ENCODE data around the gene VPS13D.

Gene VPS13D

GRCh38 chr1:12442217-12442616 lies 212.4 kb downstream of the VPS13D start:
- DNase-seq, result peak; percentile 45
- peaks cover 13% of the 10 kb centered on the region; the same call in 1 of the 2 replicates for H3K4me1 ChIP-seq (ENCODE audit: low read length)
- TF ChIP-seq EZH2 (optimal IDR thresholded peaks at IDR 0.05; ENCODE audit: low read depth, low read length) (no peak), CTCF (IDR thresholded peaks at IDR 0.05; ENCODE audit: low read length) (no peak), EZH2phosphoT487 (IDR thresholded peaks at IDR 0.05; ENCODE audit: low read length) (no peak)
- H3K79me2 ChIP-seq (ENCODE audit: low read length), result no peaks in the 10 kb centered on the region
- 0 out of 2 replicates have a peak, but pooled peaks cover 6% of the 10 kb centered on the region for H3F3A ChIP-seq (ENCODE audit: insufficient read depth, low read length)
- H3K27ac ChIP-seq (ENCODE audit: low read length), result no peak overlapping the region
- H4K20me1 ChIP-seq (ENCODE audit: insufficient read depth, low read length), result no peaks in the 10 kb centered on the region
- 0 out of 2 replicates have a peak overlapping the region, but pooled peaks have one; percentile 7 for H3K4me2 ChIP-seq (ENCODE audit: low read depth, low read length)
- H3K9me3 ChIP-seq (replicated peaks; ENCODE audit: insufficient read depth, low read length), result no peaks in the 10 kb centered on the region
- no peak overlapping the region for H3K9ac ChIP-seq (ENCODE audit: low read length)
- peaks cover 9% of the 10 kb centered on the region; the same call in 1 of the 2 replicates for H3K27me3 ChIP-seq (replicated peaks; ENCODE audit: insufficient read depth, low read length)
- H3K9me2 ChIP-seq (replicated peaks; ENCODE audit: insufficient read depth, low read length), result no peaks in the 10 kb centered on the region
- H3K4me3 ChIP-seq (ENCODE audit: low read length), result no peak overlapping the region
- no peaks in the 10 kb centered on the region for H3K36me3 ChIP-seq (replicated peaks; ENCODE audit: insufficient read depth, low read length)
- H2AFZ ChIP-seq (ENCODE audit: low read length), result no peak overlapping the region

- Histone ChIP-seq H3K9me2 (replicated peaks; ENCODE audit: insufficient read depth, low read length) (no peaks in the 10 kb centered on the region), H3K79me2 (ENCODE audit: low read length) (no peaks in the 10 kb centered on the region), H4K20me1 (ENCODE audit: insufficient read depth, low read length) (no peaks in the 10 kb centered on the region), H3K4me2 (ENCODE audit: low read depth, low read length) (no peak overlapping the region), H3F3A (ENCODE audit: insufficient read depth, low read length) (0 out of 2 replicates have a peak, but pooled peaks cover 6% of the 10 kb centered on the region), H3K4me1 (ENCODE audit: low read length) (peaks cover 20% of the 10 kb centered on the region), H3K9me3 (replicated peaks; ENCODE audit: insufficient read depth, low read length) (no peaks in the 10 kb centered on the region), H3K36me3 (replicated peaks; ENCODE audit: insufficient read depth, low read length) (no peaks in the 10 kb centered on the region), H3K27me3 (replicated peaks; ENCODE audit: insufficient read depth, low read length) (peaks cover 14% of the 10 kb centered on the region; the same call in 1 of the 2 replicates), H3K27ac (ENCODE audit: low read length) (no peak overlapping the region), H3K9ac (ENCODE audit: low read length) (no peak overlapping the region), H2AFZ (ENCODE audit: low read length) (no peak overlapping the region), H3K4me3 (ENCODE audit: low read length) (no peak overlapping the region)
- DNase-seq, result no peak
- TF ChIP-seq CTCF (IDR thresholded peaks at IDR 0.05; ENCODE audit: low read length), result no peak
- no peak for TF ChIP-seq EZH2phosphoT487 (IDR thresholded peaks at IDR 0.05; ENCODE audit: low read length)
- TF ChIP-seq EZH2 (optimal IDR thresholded peaks at IDR 0.05; ENCODE audit: low read depth, low read length), result no peak
Measured at GRCh38 chr1:12443151-12443550, 213.3 kb downstream of the VPS13D start.

GRCh38 chr1:12444329-12444841 lies 214.6 kb downstream of the VPS13D start:
- Histone ChIP-seq H3K9me2 (replicated peaks; ENCODE audit: insufficient read depth, low read length) (no peaks in the 10 kb centered on the region), H2AFZ (ENCODE audit: low read length) (no peak overlapping the region), H3K36me3 (replicated peaks; ENCODE audit: insufficient read depth, low read length) (no peaks in the 10 kb centered on the region), H3K4me2 (ENCODE audit: low read depth, low read length) (no peak overlapping the region), H3K27ac (ENCODE audit: low read length) (no peak overlapping the region), H3K9me3 (replicated peaks; ENCODE audit: insufficient read depth, low read length) (no peaks in the 10 kb centered on the region), H3K79me2 (ENCODE audit: low read length) (no peaks in the 10 kb centered on the region), H4K20me1 (ENCODE audit: insufficient read depth, low read length) (peaks cover 4% of the 10 kb centered on the region; the same call in 1 of the 2 replicates), H3K27me3 (replicated peaks; ENCODE audit: insufficient read depth, low read length) (peaks cover 14% of the 10 kb centered on the region; the same call in 1 of the 2 replicates), H3K9ac (ENCODE audit: low read length) (no peak overlapping the region), H3F3A (ENCODE audit: insufficient read depth, low read length) (peaks cover 17% of the 10 kb centered on the region), H3K4me1 (ENCODE audit: low read length) (peaks cover 32% of the 10 kb centered on the region), H3K4me3 (ENCODE audit: low read length) (no peak overlapping the region)
- TF ChIP-seq EZH2phosphoT487 (IDR thresholded peaks at IDR 0.05; ENCODE audit: low read length), result no peak
- no peak for TF ChIP-seq EZH2 (optimal IDR thresholded peaks at IDR 0.05; ENCODE audit: low read depth, low read length)
- TF ChIP-seq CTCF (IDR thresholded peaks at IDR 0.05; ENCODE audit: low read length), result no peak
- no peak for DNase-seq
